Fibroblast of the conjunctiva (primary cell): ENCODE results near the gene MYO18A.

Experiments used
- DNase-seq: peaks from one replicate; pipeline ENCODE4 v3.0.0-alpha.2; 2010; ENCODE audit warnings: low read depth

MYO18A gene

DNA sequence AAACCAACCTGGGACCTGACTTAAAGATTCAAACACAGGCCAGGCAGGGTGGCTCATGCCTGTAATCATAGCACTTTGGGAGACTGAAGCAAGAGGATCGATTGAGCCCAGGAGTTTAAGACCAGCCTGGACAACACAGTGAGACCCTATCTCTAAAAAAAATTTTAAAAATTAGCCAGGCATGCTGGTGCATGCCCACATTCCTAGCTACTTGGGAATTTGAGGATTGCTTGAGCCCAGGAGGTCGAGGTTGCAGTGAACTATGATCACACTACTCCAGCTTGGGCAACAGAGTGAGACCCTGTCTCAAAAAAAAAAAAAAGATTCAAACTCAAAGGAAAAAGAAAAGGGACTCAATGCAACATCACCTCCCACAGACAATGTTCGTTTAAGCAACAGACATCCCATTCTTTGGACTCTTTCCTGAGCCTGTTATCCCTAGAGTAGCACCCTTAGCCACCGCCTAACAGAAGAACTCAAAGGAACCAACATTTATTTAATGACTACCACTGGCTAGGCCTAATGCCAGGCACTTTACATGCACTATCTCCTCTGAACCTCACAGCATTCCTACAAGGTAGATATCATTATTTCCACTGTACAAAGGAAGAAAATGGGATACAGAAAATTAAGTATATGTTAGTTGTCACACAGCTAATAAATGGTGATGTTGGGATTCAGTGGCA is 12.7 kb downstream of the MYO18A start:
- DNase-seq, result no peak

DNA sequence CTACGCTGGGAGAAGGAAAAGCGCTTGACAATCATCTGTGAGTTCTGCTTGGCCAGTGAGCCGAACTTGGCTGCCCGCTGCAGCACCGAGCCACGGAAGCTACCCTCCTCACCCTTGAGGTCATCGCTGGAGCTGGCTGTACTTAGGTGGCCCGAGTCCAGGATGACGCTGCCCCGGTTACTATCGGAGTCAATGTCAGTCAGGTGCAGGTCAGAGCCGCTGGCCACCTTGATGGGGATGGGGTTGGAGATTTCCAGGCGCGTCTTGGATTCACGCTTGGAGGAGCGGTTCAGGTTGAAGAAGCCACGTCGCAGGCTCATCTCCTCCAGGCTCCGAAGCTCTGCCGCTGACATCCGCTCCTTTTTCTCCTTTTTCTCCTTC is 13.7 kb downstream of the MYO18A start:
- no peak for DNase-seq

DNA sequence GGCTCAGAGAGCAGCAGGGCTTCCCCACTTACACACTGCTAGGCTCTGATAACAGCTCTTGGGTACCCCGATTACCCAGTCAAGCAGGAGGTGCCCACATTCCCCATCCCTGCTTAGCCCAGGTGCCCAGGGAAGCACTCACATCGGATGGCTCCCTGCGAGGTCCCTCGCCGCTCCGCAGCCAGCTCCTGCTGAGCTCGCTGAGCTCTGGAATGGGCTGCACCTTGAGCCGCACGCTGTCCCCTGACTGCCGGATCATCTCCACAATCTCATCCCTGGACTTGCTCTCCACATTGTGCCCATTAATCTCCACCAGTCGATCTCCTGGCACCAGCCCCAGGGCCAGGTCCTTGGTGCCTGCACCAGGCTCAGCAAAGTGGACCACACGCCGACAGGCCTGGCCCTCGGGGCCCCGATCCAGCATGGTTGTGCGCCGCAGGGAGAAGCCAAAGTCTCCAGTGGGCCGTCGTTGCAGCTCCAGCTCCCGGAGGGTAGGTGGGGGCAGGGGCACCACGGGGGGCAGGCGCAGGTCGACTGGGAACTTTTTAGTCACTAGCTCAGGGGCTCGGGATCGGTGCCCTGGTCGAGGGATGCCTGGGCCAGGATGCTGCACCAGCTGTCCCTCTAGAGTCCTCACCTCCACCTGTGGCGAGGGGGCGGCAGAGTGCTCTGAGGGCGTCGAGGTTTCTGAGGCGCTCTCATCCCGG is 14.2 kb downstream of the MYO18A start:
- DNase-seq, result no peak

DNA sequence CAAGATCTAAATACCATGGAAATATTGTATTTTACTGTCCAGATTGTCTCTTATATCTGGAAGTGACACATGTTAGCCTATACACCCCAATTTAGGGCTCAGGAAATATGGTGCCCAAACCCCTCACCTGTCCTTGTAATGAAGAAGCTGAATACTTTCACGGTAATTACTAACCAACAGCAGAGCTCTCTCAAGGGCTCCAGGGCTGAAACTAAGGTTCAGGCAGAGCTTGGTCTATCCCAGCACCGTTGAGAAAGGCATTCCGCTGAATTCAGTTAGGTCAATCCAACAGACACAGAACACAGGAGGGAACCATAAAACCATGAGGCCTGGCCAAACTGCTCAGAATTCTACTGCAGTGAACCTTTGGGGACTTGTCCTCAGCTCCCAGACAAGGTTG is 14.9 kb downstream of the MYO18A start:
- no peak for DNase-seq

DNA sequence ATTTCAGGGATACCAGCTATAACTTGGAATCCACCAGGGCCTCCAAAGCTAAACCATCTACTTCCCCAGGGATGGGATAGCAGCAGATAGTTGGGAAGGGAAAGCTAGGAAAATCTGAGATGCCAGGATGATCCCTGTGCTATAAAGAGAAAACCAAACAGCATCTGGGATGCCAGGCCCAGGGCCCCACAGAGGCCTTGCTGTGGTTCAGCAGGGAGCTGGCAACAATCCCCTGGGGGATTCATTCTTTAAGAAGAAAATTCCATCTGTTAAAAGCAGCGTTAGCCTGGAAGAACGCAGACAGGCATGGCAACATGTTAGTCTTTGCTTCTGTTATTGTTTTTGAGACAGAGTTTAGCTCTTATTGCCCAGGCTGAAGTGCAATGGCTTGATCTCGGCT is 16.6 kb downstream of the MYO18A start:
- DNase-seq, result no peak

DNA sequence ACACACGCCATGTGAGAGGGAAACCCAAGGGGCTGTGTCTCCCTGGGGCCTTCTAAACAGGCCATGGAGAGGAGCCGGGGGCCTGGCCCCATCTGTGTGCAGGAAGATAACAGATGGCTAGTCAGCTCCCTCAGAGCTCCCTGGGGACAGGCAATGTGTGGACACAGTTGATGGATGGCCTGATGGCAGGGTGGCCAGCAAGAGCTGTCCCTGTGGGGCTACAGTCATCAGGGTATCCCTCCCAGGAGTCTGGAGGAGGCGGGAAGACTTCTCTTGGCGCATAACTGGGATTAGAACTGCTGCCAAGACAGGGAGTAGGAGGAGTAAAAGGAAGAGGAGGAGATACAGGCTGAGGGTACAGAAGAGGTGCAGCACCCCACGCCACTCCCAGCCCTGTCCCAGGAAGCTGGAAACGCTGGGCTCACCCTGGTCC is 17.3 kb downstream of the MYO18A start:
- no peak for DNase-seq

DNA sequence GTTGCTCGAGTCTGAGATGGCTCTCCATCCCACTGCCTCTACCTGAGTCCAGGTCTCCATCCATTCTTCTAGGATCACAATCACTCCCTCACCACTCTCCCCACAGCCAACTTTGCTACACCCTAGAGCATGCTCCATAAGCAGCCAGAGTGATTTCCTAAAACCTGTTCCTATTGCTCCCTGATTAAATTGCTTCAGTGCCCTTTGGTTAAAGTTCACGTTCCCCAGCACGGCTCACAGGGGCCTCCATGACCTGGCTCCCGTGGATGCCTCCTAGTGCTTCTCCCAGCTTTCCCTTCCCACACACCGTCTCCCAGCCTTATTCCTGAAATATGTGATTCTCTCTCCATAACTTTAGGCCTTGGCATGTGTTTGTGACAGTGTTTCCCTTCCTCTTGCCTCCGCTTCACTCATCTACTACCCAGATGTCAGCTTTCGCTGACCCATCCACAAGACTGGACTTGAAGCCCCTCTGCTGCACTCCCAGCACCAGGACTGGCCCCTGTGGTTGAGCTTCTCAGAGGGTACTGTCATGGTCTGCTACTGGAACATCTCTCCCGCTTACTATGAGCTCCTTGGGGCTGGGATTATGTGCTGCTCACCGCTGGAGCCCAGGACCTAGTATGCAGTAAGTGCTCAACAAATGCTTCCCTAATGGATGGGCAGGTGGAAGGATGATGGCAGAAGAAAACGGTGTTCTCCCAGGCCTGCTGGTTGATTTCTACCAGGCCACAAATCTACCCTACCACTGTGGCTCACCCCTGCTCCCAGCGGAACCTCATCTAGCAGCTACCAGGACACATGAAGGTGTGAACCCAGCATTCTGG is 17.9 kb downstream of the MYO18A start:
- DNase-seq, result no peak

DNA sequence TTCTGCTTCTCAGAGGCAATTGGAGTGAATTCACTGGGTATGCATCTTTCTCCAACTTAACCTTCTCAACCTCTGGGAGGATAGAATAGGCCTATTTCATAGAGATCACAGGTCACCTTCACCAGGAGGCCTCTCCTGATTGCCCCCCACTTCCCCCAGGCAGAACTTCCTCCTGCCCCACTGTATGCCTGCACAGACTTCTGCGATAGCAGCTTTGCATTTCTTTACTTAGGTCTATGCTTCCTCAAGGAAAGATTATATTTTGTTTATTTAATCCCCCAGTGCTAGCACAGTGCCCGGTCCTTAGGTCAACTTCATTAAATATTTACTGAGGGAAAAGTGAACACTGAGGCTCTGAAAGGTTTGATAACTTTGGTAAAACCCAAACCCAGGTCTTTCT is 19.9 kb downstream of the MYO18A start:
- no peak for DNase-seq

DNA sequence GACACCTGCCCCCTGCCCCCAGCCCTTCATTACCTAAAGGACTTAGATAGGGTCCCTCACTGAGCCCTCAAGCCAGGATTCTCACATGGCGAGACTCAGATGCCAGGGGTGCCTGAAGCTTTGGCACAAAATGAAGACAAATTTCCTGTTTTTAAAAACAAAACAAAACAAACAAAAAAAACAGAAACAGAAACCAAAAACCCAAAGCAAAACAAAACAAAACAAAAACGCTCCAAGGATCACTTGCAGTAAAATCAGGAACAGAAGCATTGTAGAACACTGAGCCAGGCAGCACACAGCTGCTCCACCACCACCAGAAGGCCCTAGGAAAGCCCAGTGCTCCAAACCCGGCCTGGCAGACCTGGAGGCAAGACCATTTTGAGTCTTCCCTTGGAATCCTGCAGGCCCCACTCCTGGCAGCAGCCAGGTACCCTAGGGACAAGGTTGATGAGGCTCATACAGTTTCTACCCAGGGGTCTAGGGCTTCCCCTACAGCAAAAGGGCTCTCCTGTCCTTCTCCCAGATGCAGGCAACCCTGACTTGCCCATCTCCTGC is 20.8 kb downstream of the MYO18A start:
- DNase-seq, result no peak

DNA sequence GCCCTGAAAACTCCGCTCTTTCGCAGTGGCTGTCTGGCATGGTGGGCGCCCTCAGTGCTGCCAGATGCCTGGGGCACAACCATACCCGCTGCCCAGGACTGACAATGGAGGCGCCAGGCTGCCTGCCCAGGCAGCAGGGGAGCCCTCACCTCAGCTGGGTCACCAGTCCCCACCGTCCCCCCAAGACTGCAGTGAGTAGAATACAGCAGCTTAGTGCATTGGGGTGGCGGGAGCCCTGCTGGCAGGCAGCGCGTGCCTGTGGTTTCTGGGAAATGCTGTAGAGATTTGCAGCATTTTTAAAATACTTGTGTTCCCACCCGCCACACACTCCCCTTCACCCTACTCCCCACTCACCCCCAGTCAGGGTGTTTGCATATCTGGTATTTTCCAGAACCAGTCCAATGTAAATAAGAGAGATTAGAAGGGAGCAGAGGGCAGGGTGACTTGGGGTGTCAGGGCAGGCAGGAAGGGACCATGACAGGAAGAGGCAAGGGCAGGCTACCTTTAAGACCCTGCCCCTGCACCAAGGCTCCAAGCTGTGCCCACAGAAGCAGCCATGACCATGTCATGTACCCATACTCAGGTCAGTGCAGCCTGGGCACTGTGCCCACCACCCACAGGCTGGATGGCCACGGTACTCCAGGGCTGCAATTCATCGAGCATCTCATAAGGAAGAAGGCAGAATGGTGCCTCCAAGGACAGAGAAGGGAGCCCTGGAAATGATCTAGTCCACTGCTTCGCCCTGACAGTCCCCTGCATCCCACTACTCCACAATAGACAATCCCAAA is 21.5 kb downstream of the MYO18A start:
- peak; percentile 33 for DNase-seq

DNA sequence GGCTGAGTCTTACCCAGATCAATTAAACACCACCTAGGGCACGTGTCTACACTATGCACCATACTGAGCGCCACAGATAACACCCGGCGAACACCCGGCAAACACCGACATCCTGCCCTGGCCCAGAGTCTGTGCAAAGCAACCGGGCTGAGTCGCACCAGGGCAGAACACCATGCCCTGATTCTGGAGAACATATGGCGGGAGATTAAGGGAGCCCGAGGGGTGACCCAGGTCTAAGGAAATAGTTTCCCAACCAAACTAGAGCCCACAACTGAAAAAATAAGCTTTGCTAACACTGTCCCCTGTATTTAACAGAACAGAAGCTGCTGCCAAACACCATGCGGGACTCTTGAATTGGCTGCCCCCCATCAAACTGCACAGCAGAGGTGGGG is 22.1 kb downstream of the MYO18A start:
- DNase-seq, result no peak

DNA sequence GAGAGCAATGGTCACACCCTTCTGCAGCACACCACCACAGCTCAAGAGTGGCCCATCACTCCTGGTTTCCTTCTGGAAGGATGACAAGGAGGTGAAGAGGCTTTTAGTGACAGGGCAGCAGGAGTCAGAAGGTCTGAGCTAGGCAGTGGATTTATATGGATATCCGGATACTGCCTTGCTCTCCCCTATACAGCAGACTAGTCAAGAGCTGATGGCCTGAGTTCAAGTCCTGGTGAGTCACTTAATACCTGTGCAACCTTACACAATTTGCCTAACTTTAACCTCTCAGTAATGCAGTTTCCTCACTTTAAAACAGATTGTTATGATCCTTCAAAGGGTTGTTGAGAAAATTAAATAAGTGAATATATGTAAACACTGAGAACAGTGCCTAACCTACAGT is 22.9 kb downstream of the MYO18A start:
- DNase-seq, result no peak

DNA sequence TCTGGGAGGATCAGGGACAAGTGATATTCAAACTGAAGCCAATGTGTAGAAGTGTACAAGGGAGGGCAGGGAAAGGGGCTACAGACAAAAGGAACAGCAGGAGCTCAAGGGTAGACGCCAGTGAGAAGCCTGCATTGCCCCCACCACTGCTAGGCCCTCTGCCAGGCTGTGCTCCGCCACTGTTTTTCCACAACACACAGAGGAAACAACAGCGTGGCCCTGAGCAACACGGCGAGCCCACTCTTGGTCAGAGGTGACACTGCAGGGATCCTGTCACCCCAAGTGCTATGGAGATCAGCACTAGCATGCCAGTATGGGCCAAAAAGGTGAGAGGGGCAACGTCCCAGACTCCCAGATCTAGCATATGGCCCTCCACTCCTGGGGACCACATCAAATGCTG is 23.4 kb downstream of the MYO18A start:
- DNase-seq, result no peak

DNA sequence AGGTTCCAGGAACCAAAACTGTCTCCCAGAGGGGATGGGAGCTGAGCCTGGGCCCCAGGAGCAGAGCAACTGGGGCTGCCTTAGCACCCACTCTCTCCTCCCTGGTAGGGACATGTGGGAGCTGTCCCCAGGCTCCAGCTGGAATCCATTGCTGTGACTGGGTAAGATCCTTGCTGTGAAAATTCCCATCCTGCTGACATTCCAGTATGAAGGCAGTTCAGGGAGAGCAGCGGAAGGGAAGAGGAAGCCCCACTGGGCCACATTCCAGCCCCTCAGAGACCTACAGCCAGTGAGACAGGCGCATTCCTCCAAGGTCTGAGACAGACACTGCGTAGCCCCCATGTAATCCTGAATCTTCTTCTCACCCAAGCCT is 24.2 kb downstream of the MYO18A start:
- DNase-seq, result no peak

DNA sequence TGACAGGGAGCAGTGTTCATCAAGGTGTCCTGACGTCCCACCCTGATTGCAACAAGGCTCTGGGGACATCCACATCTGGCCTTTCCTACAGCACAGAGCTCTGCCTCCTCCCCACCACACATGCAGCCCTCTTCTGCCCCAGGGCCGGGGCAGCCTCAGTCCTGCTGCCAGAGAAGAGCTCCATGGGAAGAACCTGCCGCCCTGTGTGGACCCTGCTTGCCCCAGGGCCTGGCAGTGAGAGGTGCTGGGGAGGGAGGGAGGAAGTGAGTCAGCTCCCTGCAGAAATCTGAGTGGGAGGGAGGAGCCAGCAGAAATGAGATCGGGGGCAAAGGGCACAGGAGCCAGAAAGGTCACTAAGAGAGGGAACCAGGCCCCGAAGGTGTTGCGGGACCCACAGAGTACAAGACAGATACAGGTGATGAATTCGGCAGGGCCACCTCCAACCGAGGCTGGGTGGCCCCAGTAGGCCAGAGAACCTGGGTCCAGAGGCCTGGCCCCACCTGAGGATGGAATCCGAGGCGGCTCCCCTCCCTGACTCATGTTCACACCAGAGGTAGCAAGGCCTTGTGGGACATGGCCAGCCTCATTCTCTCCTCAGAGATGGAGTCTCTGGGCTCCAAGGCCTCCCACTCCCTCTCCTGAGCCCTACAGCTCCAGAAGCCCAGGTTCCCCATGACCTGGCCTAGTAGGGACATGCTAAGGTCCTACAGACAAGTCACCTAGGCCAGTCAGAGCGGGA is 24.8 kb downstream of the MYO18A start:
- no peak for DNase-seq

DNA sequence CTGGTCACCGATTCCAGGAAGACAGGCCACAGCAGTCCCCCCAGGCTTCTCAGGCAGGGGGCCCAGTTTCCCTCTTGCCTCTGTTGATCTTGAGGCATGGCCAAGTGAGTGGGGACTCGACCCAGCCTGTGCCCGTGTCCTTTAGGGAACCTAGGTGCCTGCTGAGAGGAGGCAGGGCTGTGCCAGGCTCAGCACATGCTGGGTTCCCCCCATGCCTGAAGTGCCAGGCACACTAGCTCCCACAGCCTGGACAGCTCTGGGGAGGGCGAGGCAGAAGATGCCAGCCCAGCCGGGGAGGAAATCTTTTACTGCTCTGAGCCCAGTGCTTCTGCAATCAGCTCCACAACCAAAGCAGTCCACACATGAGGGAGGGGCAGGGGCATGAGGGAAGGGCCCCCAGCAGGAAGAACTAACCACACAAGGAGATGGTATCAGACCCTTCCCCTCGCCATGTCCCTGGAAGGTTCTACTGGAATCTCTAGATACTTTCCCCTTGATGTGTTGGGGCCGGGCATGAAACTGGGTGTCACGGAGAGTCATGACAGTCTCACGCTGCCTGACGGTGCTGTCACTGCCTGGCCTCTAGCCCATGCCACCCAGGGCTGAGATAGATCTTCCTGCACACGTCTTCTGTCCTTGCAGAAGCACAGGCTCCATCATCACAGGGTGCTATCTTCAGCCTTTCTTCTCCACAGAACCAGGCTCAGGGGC is 25.5 kb downstream of the MYO18A start:
- no peak for DNase-seq

DNA sequence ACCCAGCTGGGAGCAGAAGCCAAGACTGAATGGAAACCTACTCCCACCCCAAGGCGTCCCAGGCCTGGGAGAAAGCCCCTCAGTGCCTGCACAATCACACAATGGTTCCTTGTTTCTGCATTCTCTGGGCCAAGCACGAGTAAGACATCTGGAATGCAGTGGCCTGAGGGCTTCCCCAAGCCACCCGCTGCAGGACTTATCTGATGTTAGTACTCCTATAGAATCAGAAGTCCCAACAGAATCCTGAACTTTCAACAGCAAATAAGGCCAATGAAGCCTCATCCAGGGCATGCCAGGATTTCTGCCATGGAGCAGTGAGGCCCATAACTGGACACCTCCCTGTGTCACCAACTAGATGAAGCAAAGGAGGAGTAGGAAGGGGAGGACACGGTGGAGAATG is 28.6 kb downstream of the MYO18A start:
- no peak for DNase-seq

DNA sequence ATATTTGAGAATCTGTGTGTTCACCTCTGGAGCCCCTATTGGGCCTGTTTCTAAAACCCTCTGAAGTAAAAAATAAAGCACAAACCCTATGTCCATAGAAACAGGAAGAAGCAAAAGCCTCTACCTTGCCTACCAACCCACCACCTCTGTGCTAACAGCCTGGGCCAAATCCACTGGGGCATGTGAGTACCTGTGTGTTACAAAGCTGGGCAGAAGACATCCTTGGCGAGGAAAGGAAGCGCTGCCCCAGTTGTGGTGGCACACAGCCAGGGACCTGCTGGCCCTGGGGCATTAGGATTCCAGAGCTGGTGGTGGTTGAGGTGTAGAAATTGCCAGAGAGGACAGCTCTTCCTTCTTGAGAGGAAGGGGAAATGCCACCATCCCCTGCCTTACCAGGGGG is 30.0 kb downstream of the MYO18A start:
- DNase-seq, result no peak

DNA sequence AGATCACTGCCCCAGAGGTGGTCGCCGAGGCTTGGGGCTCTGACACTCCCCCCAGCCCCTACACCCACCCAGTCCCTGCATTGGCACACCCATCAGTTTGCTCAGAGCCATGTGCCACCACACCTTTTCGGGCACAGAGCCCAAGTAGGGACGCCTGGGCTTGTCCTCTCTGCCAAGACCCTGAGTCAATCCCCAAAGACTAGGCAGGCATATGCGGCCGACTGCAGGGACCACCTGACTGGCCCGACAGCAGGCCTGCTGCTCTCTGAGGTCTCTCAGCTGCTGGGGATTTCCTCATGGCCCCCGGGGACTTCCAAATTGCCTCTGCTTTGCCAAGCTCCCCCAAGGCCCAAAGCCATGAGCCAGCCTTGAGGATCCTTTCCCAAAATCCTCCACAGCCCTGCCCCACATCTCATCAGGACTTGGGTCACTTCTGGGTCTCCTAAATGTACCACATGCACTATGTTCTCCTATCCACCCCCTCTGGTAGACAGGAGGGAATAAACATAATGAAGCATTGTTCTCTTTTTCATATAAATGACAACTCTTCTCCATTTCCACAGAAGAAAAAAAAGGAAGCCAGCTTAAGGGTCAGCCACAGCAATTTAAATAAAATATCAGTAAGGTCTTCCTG is 30.6 kb downstream of the MYO18A start:
- DNase-seq, result no peak

DNA sequence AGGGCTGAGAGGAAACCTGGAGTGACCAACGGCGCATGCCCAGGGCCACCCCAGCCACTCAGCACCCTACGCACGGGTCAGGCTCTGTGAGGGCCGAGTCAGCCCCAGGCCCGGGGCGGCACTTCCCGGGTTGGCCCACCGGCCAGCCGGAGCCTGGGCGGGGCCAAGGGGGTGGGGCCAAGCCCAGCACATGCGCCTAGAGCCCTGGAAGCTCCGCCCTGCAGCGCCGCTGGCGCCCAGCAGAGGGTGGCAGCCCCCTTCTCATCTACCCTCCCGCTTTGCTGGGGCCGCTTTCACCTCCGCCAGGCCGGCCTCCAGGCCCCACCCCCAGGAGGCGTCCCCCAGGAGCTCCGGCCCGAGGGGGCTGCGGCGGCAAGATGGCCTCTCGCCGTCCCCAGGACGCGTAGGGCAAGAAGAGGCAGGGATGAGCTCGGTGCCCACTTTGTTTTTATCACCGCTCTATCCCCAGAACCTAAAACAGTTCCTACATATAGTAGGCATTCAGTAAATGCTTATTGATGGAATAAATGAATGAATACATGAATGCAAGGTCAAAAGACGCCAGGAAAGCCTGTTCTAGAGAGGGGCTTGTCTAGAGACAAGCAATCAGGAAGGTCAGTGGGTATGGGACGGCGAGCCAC is 31.3 kb downstream of the MYO18A start:
- peak; percentile 90 for DNase-seq
